RWPE1 (cell line): ENCODE data around the gene ARGLU1.

Experiments
- CTCF ChIA-PET: fragments of 350-600 bp; sonication (Branson Sonifier 250); formaldehyde crosslinking; extraction: SDS; loops from one replicate; lab custom pipeline; 2021; lab: Yijun Ruan, JAX
- POLR2A ChIA-PET: fragments of 400-600 bp; formaldehyde crosslinking; extraction: SDS; loops from one replicate; lab custom pipeline; 2020; ENCODE audit warnings: antibody characterized with exemption; ENCODE audit not compliant: low non-redundant PET; lab: Yijun Ruan, JAX
- DNase-seq: peaks from one replicate; pipeline ENCODE4 v3.0.0; 2012; ENCODE audit warnings: low spot score
- H3K27ac ChIP-seq: fragments of 450-650 bp; 2 replicates; pipeline ENCODE4 v1.5.1; 2017
- TF ChIP-seq, protein P1 (sequence below): fragments of 450-650 bp; conservative IDR thresholded peaks from 2 replicates; pipeline ENCODE4 v1.5.1; 2017; ENCODE audit warnings: low read depth, mild to moderate bottlenecking

ARGLU1 gene

GRCh38 chr13:106566641-106567473 lies 1.1 kb downstream of the ARGLU1 start:
- ChIA-PET POLR2A (interaction anchor here (0.6 kb wide), 1 partner anchor 354 kb away, joined by 3 read pairs; no protein-coding TSS in a partner anchor), CTCF (interaction anchor here (0.7 to 1.6 kb wide), 2 partner anchors 33 to 54 kb away, joined by 3 to 4 read pairs; no protein-coding TSS in a partner anchor)
- H3K27ac ChIP-seq: peak overlapping the region; percentile 91
- peak; percentile 60 for DNase-seq
- TF ChIP-seq, protein P1, sequence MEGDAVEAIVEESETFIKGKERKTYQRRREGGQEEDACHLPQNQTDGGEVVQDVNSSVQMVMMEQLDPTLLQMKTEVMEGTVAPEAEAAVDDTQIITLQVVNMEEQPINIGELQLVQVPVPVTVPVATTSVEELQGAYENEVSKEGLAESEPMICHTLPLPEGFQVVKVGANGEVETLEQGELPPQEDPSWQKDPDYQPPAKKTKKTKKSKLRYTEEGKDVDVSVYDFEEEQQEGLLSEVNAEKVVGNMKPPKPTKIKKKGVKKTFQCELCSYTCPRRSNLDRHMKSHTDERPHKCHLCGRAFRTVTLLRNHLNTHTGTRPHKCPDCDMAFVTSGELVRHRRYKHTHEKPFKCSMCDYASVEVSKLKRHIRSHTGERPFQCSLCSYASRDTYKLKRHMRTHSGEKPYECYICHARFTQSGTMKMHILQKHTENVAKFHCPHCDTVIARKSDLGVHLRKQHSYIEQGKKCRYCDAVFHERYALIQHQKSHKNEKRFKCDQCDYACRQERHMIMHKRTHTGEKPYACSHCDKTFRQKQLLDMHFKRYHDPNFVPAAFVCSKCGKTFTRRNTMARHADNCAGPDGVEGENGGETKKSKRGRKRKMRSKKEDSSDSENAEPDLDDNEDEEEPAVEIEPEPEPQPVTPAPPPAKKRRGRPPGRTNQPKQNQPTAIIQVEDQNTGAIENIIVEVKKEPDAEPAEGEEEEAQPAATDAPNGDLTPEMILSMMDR: no peak

GRCh38 chr13:106565127-106565775 lies 2.7 kb downstream of the ARGLU1 start:
- ChIA-PET POLR2A (interaction anchor here (0.6 kb wide), 1 partner anchor 292 kb away, joined by 4 read pairs; no protein-coding TSS in a partner anchor), CTCF (interaction anchor here (1.3 to 1.7 kb wide), 2 partner anchors 9 to 29 kb away, joined by 3 to 8 read pairs; partner anchors contain the start of gene EFNB2)
- no peak for DNase-seq
- no peak overlapping the region for H3K27ac ChIP-seq
- TF ChIP-seq, protein P1: no peak

GRCh38 chr13:106562301-106562700 lies 5.6 kb downstream of the ARGLU1 start:
- no peak overlapping the region for H3K27ac ChIP-seq
- ChIA-PET POLR2A (no interaction called here), CTCF (no interaction called here)
- TF ChIP-seq, protein P1: no peak
- DNase-seq: no peak

- H3K27ac ChIP-seq: no peak overlapping the region
- DNase-seq: no peak
- ChIA-PET POLR2A (no interaction called here), CTCF (no interaction called here)
- TF ChIP-seq, protein P1: no peak
Measured at GRCh38 chr13:106561551-106562170, 6.3 kb downstream of the ARGLU1 start.

- ChIA-PET POLR2A (no interaction called here), CTCF (no interaction called here)
- TF ChIP-seq, protein P1: no peak
- no peak for DNase-seq
- no peak overlapping the region for H3K27ac ChIP-seq
Measured at GRCh38 chr13:106560821-106561220, 7.1 kb downstream of the ARGLU1 start.

DNA sequence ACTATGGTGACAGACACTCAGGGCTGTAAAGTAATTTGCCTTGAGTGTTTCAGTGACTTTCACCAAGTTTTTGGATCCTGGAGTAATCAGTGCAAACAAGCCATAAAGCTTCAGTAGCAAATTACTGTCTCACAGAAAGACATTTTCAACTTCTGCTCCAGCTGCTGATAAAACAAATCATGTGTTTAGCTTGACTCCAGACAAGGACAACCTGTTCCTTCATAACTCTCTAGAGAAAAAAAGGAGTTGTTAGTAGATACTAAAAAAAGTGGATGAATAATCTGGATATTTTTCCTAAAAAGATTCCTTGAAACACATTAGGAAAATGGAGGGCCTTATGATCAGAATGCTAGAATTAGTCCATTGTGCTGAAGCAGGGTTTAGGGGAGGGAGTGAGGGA lies 9.4 kb downstream of the ARGLU1 start:
- ChIA-PET POLR2A (no interaction called here), CTCF (no interaction called here)
- TF ChIP-seq, protein P1: no peak
- DNase-seq: no peak
- no peak overlapping the region for H3K27ac ChIP-seq
